Measurements from ENCODE around the gene DPH7.
"Not testable (repeated sequence)": the region's sequence is repeated elsewhere in the genome, so short reads cannot be mapped to it uniquely, and the experiment has no call there.

DPH7 gene

GRCh38 chr9:137516144-137516917, 62.4 kb downstream of the DPH7 start:
- DNase-seq = no peak

DNA sequence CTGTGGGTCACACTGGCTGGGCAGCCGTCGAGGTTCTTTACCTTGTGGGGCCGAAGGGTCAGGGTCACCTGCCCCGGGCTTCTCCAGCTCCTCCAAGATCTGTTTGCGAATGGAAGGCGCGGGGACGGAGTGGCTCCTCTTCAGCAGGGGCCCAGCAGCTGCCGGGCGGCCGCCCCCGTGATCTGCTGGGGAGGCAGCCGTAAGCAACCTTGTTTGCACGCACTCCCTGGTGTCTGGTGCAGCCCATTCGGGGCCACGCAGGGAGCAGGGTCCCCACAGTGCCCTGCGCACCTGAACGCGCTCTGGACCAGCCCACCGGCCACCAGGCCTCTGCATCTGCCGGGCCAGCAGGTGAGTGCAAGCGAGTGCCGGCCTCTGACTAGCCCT, 63.4 kb downstream of the DPH7 start:
- no peak for DNase-seq

- no peak for DNase-seq
Measured at GRCh38 chr9:137514691-137515337, 63.9 kb downstream of the DPH7 start.

DNA sequence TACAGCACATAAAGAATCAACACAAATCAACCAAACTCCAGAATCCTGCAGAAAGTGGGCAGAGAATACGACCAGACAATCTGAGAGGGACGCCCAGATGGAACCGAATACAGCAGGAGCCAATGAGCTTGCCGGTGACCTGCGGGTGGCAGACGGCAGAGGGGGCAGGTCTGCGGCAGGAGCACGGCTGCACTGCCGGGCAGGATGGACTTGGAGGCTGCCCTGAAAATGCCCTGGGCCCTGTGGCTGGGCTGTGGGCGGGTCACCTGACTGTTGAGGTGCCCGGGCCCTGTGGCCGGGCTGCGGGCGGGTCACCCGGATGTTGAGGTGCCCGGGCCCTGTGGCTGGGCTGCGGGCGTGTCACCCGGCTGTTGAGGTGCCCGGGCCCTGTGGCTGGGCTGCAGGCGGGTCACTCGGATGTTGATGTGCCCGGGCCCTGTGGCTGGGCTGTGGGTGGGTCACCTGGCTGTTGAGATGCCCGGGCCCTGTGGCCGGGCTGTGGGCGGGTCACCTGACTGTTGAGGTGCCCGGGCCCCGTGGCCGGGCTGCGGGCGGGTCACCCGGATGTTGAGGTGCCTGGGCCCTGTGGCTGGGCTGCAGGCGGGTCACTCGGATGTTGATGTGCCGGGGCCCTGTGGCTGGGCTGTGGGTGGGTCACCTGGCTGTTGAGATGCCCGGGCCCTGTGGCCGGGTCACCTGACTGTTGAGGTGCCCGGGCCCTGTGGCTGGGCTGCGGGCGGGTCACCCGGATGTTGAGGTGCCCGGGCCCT, 64.7 kb downstream of the DPH7 start:
- DNase-seq = not testable (repeated sequence)

GRCh38 chr9:137513136-137513535, 65.6 kb downstream of the DPH7 start:
- DNase-seq = not testable (repeated sequence)

- DNase-seq = no peak
Measured at GRCh38 chr9:137511758-137512463, 66.8 kb downstream of the DPH7 start.

- not testable (repeated sequence) for DNase-seq
Measured at GRCh38 chr9:137511126-137511525, 67.6 kb downstream of the DPH7 start.

DNA sequence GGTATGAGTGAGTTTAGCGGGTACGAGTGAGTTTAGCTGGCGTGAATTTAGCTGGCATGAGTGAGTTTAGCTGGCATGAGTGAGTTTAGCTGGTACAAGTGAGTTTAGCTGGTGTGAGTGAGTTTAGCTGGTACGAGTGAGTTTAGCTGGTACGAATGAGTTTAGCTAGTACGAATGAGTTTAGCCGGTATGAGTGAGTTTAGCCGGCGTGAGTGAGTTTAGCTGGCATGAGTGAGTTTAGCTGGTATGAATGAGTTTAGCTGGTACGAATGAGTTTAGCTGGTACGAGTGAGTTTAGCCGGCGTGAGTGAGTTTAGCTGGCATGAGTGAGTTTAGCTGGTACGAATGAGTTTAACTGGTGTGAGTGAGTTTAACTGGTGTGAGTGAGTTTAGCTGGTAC, 69.5 kb downstream of the DPH7 start:
- DNase-seq = no peak

- DNase-seq = no peak
Measured at GRCh38 chr9:137506702-137507171, 72.0 kb downstream of the DPH7 start.

- DNase-seq = no peak
Measured at GRCh38 chr9:137506274-137506673, 72.5 kb downstream of the DPH7 start.

- DNase-seq = no peak
Measured at GRCh38 chr9:137505421-137506140, 73.1 kb downstream of the DPH7 start.

All from CD4-positive, alpha-beta T cell treated with Interleukin-1 beta for 1 hour (primary cell).